Vagina (tissue), 2 donors: Measurements from ENCODE around the gene GPC4.

Source experiments
- POLR2AphosphoS5 ChIP-seq, 2 donors: sonication (generic); formaldehyde crosslinking; IDR thresholded peaks; one replicate each; pipeline ENCODE4 v1.9.0; 2017; ENCODE audit warnings: antibody characterized with exemption in 2 of 2, mild to moderate bottlenecking in 2 of 2, low read depth in 1 of 2; ENCODE audit not compliant: insufficient read depth in 1 of 2
- TF ChIP-seq, protein P1 (sequence below), 3 experiments: fragments of 450-650 bp in 2 of 3; fragments of 200-600 bp in 1 of 3; sonication (generic) in 1 of 3; IDR thresholded peaks; one replicate each; pipeline ENCODE4 v1.5.1; 2017 to 2019; ENCODE audit warnings: antibody characterized with exemption in 3 of 3, mild to moderate bottlenecking in 2 of 3, moderate library complexity in 2 of 3

DNA sequence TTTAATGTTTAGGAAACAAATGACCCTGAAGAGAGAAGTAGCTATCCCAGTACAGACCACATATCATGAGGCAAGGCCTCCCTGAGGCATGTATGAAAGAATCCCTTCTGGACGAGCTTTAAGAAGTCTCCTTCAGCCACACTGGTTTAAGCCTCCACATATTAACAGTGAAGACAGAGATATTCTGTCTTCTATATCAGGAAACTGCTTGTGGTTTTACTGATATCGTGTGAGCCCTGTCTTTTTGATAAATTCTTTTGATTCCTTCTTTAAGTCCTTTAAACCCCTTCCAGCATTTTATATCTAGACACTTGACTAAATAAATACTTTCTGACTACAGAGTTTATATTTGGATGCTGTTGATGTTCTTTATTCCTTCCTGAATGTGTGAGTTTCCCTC is 45.9 kb upstream of the GPC4 start:
- TF ChIP-seq, protein P1, sequence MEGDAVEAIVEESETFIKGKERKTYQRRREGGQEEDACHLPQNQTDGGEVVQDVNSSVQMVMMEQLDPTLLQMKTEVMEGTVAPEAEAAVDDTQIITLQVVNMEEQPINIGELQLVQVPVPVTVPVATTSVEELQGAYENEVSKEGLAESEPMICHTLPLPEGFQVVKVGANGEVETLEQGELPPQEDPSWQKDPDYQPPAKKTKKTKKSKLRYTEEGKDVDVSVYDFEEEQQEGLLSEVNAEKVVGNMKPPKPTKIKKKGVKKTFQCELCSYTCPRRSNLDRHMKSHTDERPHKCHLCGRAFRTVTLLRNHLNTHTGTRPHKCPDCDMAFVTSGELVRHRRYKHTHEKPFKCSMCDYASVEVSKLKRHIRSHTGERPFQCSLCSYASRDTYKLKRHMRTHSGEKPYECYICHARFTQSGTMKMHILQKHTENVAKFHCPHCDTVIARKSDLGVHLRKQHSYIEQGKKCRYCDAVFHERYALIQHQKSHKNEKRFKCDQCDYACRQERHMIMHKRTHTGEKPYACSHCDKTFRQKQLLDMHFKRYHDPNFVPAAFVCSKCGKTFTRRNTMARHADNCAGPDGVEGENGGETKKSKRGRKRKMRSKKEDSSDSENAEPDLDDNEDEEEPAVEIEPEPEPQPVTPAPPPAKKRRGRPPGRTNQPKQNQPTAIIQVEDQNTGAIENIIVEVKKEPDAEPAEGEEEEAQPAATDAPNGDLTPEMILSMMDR (IDR thresholded peaks at IDR 0.05): no peak
- TF ChIP-seq POLR2AphosphoS5 (IDR thresholded peaks at IDR 0.05; ENCODE audit: insufficient read depth in 1 of 2, low read depth in 1 of 2): no peak
